Vagina (tissue), 2 donors: Measurements from ENCODE around the gene KLHL22.
"Not testable (repeated sequence)": the region's sequence is repeated elsewhere in the genome, so short reads cannot be mapped to it uniquely, and the experiment has no call there.

Experiments
- POLR2A ChIP-seq, 2 donors: fragments of 450-650 bp; IDR thresholded peaks; one replicate each; pipeline ENCODE4 v1.6.1; 2017; ENCODE audit warnings: antibody characterized with exemption in 2 of 2, mild to moderate bottlenecking in 2 of 2, moderate library complexity in 2 of 2
- POLR2AphosphoS5 ChIP-seq, 2 donors: sonication (generic); formaldehyde crosslinking; IDR thresholded peaks; one replicate each; pipeline ENCODE4 v1.9.0; 2017; ENCODE audit warnings: antibody characterized with exemption in 2 of 2, mild to moderate bottlenecking in 2 of 2, low read depth in 1 of 2; ENCODE audit not compliant: insufficient read depth in 1 of 2
- TF ChIP-seq, protein P1 (sequence below), 3 experiments: fragments of 450-650 bp in 2 of 3; fragments of 200-600 bp in 1 of 3; sonication (generic) in 1 of 3; IDR thresholded peaks; one replicate each; pipeline ENCODE4 v1.5.1; 2017 to 2019; ENCODE audit warnings: antibody characterized with exemption in 3 of 3, mild to moderate bottlenecking in 2 of 3, moderate library complexity in 2 of 3

DNA sequence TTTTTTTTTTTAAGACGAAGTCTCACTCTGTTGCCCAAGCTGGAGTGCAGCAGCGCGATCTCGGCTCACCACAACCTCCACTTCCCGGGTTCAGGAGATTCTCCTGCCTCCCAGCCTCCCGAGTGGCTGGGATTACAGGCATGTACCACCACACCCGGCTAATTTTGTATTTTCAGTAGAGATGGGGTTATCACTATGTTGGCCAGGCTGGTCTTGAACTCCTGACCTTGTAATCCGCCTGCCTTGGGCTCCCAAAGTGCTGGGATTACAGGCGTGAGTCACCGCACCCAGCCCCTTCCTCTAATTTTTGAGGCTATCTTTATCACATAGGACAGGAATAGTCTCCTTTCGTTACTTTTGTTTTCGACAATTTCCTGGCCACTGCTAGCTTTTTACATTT is 20.0 kb downstream of the KLHL22 start:
- TF ChIP-seq, protein P1, sequence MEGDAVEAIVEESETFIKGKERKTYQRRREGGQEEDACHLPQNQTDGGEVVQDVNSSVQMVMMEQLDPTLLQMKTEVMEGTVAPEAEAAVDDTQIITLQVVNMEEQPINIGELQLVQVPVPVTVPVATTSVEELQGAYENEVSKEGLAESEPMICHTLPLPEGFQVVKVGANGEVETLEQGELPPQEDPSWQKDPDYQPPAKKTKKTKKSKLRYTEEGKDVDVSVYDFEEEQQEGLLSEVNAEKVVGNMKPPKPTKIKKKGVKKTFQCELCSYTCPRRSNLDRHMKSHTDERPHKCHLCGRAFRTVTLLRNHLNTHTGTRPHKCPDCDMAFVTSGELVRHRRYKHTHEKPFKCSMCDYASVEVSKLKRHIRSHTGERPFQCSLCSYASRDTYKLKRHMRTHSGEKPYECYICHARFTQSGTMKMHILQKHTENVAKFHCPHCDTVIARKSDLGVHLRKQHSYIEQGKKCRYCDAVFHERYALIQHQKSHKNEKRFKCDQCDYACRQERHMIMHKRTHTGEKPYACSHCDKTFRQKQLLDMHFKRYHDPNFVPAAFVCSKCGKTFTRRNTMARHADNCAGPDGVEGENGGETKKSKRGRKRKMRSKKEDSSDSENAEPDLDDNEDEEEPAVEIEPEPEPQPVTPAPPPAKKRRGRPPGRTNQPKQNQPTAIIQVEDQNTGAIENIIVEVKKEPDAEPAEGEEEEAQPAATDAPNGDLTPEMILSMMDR (IDR thresholded peaks at IDR 0.05): not testable (repeated sequence)
- TF ChIP-seq POLR2AphosphoS5 (IDR thresholded peaks at IDR 0.05; ENCODE audit: insufficient read depth in 1 of 2, low read depth in 1 of 2); POLR2A (IDR thresholded peaks at IDR 0.05): not testable (repeated sequence)
